Suppressor macrophage treated with lipopolysaccharide for 1 hour (primary cell): Measurements from ENCODE around the gene GJC2.
A peak's percentile ranks its signal among the peaks of the same experiment; 100 is the strongest.

Experiments used
- DNase-seq, 3 donors: peaks; one replicate each; pipeline ENCODE4 v3.0.0-alpha.2; 2020 to 2022

The GJC2 gene

DNA sequence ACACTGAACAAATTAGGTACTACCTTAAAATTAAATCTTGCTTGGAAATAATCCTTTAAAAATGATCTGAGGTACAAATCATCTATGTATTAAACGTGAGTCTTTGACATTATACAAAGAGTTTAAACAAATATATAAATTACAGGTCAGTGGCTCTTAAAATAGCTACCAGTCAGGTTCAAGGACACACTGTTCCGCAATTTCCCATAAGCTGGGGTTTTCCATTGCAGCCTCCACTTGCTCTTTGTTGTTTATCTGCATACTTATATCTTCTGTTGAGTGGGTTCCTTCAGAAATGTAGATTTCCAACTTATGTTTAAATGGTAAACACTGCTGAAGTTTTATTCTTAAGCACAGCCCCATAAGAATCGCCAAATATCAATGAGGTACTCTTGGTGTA, 34.9 kb upstream of the GJC2 start:
- DNase-seq = no peak

DNA sequence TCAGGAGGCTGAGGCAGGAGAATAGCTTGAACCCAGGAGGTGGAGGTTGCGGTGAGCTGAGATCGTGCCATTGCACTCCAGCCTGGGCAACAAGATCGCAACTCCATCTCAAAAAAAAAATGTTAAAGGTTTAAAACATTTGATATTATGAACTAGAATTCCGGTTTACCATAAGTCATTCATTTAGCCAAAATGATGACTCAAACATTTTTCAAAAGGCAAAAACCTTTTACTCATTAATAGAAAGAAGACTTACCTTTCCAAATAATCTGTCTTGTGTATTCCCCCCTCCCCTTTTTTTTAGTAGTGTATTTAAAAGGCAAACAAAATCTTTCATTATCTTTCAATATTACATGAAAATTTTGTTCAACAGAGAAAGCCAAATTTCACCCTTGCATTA, 32.4 kb upstream of the GJC2 start:
- no peak for DNase-seq

DNA sequence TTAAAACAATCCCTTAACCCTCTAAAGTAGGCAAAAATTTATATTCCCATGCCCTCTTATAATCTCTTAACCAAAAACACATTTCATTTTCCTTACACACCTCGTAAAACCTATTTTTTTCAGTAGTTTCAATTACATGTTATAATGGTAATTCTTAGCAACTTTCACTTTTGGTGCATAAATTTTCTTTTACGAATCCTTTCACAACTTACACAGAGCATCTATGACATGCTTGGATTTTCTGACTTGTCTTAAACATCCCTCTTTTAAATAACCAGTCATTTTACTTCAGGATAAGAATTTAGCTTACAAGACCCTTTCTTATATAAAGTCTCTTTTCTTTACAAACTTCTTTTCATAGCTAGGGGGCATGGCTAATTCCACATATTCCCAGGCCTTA, 31.7 kb upstream of the GJC2 start:
- no peak for DNase-seq

DNA sequence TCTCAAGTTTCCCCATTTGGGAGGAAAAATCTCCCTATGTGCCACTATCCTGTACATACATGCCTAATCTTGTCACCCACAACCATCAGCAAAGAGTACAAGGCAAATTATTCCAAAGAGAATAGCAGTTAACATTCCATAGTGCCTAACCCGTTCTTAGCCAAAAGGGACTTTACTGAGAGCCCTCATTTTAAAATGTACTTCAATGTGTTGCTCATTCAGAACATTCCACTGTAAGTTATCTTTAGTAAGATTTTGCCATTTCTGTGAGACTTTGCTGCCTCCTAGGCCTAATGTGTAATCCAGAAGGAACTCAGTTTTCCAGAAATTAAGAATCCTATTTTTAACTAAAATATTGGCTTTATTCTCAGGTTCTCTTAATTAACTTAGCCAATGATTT, 29.4 kb upstream of the GJC2 start:
- DNase-seq = no peak

DNA sequence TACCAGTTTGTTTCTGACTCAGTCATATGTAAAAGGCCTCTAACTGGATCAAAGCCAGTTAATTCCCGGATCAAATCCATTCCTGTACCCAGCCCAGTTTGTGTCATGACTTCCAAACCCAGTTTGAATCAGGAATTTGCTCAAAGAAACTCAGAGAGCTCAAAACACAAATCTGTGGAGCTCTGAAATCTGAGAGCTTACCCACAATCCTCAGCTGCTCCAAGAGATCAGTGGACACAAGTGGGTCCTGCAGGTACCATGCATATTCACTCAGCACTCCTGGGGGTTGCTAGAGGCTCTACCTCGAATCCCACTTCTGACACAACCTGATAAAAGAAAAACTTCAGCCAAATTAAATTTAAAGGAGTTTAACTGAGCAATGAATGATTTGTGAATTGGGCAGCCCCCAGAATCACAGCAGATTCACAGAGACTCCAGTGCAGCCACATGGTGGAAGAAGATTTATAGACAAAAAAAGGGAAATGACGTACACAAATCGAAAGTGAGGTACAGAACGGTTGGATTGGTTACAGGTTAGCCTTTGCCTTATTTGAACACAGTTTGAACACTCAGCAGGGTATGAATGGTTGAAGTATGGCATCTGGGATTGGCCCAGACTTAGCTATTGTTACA, 28.8 kb upstream of the GJC2 start:
- peak in 1 of 3 donors; percentile 45 for DNase-seq

DNA sequence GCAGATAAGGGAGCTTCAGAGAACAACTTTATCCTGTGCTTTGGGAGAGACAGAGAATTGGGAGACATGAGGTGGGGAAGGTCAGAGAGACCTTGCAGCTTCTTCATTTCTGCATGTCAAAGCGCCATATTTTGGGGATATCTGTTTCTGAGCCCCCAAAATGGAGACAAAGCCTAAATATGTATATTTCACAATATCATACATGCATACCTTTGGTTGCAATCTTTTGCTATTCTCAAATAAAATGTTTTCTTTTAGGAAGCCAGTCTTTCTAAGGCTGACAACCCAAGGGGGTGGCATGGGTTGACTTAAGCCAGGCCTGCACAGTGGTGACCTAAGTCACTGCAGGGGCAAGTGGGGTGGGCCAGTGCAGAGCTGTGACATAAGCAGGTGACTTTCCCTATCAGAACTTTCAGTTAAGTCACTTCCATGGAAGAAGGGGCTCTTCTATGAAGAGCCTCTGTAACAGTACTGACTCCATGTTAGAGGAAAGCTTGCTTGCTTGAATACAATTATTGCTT, 26.7 kb upstream of the GJC2 start:
- DNase-seq = no peak

DNA sequence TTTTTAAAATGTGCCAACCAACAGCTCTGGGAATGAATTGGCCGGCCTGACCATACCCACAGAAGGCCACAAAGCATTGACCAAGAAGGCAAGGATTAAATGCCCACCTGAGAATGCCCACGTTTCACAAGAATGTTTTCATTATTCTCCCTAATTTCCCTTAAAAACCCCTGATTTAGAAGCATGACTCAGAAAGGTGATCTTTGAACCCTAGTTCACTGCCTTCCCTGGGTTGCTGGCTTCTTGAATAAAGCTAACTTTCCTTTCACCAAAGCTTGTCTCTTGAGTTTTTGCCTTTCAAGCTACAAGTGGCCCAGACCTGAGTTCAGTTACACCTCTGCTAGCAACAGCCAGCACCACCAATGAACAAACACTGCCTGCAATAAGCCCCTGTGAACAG, 26.2 kb upstream of the GJC2 start:
- no peak for DNase-seq

DNA sequence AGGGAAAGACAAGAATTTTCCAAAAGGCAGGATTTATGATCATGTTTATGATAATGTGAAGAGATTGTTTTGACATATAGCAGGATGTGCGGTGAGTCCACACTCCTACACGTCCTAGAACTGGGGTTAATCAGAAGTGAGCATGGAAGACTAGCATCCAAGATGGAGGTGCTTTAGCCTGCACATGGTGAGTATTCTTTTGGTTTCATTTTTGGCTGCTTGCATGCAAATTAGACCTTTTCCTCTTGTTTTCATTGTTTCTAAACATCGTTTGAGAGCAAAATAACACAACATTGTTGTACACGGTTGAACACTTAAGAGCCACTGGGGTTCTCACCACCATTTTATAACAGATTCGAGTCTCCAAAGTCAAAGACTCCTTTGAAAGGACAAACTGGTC, 24.5 kb upstream of the GJC2 start:
- no peak for DNase-seq

DNA sequence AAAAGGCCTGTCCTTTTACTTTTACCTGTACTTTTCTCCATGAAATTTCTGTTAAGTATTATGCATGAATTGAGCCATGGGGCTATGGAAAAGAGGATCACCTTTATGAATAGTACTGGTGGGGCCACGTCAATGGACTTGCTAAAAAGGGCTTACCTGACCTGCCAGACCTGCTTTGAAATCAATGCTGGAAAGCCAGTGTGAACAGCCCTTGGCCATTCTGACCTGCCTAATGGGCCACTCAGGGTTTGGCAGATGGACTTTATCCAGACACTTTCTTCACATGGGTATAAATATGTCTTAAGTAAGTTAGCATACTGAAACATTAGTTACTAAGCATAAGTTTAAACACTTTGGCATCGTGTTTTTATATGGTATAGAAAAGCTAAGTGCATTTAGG, 18.0 kb upstream of the GJC2 start:
- no peak for DNase-seq

DNA sequence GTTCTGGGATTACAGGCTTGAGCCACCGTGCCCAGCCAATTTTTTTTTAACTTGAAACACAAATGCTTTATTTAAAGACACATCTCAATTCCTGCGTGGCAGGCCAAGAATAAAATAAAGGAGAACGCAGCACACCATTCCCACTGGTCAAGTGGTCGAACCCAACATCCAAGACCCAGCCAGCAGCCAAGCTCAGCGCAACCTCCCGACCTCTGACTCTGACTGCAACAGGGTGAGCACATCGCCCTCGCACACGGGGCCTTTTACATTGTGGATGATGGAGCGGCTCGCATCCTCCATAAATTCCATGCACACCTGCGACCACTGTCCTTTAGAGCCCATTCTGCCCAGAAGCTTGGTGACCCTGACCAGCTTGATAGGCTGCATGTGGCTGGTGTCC, 15.1 kb upstream of the GJC2 start:
- no peak for DNase-seq

DNA sequence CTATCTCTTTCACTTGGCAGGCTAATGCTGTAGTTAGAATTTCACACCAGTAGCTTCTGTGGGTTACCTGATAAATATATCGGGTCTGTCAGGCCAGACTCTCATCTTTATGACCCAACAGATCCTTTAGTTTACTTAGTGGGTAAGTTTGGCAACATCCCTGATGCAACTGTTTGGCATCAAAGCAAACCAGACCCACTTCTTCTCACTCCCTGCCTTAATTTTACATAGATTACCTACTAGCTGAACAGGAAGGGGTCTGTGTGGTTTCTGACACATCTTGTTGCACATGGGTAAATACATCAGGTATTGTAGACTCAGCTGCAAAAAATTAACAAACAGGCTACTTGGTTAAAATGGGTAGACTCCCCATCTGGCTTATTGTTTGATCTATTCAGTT, 12.8 kb upstream of the GJC2 start:
- DNase-seq = no peak

DNA sequence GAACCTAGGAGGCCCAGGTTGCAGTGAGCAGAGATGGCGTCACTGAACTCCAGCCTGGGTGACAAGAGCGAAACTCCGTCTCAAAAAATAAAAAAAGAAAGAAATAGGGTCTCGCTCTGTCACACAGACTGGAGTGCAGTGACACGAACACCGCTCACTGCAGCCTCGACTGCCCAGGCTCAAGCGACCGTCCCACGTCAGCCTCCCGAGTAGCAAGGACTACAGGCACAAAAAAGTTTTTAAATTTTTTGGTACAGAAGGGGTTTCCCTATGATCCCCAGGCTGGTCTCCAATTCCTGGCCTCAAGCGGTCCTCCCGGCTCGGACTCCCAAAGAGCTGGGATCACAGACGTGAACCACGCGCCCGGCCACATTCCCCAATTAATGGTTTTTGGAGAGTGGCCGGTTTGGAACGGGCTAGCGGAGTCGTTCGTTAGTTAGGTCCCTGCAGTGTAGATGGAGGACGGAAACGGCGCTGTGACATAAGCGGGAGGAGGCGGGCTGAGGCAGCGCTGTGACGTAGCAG, 10.3 kb upstream of the GJC2 start:
- peak in 1 of 3 donors; percentile 25 for DNase-seq

DNA sequence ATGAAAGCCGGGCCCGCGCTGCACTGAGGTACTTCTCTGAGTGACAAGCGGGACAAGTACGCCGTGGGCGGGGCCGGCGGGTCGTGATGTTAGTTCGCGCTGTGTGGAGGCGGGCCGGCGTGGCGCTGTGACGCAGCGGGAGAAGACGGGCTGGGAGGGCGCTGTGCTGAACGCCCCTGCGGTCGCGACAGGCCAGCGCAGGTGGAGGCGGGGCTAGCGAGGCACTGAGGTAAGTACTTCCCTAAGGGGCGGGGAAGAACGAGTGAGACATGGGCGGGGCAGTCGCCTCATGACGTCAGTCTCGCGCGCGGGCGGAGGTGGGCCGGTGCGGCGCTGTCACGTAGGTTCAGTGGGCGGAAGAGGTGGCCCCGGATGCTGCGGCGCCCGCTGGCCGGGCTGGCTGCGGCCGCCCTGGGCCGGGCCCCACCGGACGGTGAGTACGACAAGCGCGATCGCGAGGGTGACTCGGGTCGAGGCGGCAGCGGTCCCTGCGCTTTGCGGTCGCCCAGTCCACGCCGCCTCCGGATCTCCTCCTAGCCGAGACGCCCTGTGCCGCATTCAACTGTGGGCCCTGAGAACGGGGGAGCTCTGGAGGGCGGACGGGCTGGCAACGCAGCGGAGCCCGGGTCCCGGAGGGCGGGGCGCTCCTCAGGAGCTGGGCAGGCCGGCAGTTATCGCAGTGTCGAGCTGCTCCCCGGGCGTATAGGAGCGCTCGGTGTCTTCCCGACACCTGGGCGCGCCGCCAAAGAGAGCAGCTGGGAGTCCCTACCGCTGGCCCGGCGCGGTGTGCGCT, 9.6 kb upstream of the GJC2 start, which contains the start of gene GUK1:
Gene GUK1 (plus strand): TSS at position 349 of the 793 bp plus-strand sequence. CDS start 24 bp downstream, at position 373.
- DNase-seq = peak; percentile 99 to 100 (median 100)

DNA sequence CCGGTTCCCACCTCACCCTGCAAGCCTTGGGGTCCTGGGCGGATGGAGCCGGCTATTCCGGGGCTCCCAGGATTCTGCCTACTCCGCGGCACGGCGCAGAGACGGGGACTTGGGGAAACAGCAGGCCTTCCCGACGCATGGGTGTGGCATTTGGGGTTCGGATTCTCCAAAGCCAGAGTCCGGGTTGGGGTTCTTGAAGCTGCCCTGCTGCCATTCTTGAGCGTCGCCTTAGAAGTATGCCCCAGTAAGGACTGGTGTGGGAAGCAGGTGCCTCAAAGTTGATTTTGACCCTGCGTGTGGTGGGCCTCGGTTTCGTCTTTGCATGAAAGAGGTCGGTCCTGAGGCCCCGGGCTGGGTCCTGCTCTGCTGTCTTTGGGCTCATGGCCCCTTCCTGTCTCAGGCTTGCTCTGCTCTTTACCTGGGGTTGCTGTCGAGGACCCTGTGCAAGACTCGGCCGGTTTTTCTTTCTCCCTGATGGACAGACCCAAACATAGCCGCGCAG, 9.0 kb upstream of the GJC2 start:
- DNase-seq = peak in 1 of 3 donors; percentile 29

DNA sequence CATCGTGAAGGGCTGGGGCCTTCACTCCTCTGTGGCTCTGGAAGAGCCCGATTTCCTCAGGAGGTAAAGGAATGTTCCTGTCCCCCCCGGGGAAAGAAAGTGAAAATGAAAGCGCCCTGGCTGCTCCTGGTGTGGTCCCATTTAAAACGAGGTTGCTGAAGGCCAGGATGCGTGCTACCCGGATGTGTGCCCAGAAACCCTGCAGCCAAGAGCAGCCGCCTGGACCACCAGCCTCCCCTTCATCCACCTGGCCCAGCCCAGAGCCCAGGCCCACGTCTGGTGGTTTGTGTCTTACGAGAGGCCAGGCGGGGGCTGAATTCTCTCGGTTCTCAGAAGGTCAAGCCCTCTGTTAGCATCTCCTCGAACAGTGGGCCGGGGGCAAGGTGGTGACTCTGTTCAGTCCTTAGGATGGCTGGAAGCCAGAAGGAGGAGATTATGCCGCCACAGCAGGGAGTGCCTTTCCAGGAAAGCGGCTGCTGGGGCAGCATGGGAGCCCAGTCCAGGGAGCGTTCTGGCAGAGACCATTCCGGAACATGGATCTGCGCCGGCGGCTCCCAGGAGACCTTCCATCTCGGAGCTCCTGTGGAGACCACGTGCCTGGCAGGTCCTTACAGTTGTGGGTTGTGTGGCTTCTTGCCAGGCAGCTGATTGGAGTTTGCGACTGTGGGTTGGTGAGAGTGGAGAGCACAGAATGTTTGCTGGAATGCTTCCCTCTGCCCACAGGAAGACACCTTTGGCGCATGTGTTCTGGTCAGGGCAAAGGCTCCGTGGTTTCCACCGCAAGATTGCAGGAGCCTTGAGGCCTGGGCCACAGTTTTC, 8.3 kb upstream of the GJC2 start:
- peak in 2 of 3 donors; percentile 43 to 50 for DNase-seq

DNA sequence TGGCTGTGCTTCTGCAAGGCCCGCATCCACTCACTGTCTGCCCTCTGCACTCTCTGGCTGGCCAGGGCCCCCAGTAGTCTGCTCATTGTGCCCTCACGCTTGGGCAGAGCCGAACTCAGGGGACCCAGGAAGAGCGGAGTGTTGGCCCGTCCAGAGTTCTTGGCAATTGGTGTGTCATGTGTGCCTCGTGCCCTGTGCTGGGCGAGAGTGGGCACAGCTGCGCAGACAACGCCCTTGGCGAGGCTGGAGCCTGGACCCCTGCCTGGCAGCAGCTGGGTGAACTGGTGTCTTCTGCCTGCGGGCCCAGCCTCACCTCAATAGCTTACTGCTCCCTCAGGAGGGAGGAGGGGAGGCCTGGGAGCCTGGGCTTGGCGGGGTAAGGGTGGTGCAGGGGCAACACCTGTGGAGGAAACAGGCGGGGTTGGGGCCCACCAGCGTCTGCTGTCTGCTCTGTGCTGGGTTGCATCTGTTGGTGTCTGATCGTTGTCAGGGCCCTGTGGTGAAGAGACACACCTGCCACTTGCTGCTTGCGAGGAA, 7.5 kb upstream of the GJC2 start:
- no peak for DNase-seq

DNA sequence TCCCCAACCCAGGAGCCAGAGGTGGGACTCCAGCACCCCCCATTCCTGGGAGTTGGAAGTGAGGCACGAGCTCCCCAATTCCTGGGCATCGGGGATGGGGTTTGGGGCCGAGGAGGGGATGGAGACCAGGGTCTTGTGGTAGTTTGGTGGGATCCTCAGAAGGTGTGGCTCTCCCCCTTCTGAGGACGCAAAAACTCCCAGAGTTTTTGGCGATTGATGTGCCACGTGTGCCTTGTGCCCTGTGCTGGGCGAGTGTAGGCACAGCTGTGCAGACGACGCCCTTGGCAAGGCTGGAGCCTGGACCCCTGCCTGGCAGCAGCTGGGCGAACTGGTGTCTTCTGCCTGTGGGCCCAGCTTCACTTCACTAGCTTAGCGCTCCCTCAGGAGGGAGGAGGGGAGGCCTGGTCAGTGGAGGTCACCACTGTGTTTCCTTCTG, 7.0 kb upstream of the GJC2 start:
- no peak for DNase-seq

DNA sequence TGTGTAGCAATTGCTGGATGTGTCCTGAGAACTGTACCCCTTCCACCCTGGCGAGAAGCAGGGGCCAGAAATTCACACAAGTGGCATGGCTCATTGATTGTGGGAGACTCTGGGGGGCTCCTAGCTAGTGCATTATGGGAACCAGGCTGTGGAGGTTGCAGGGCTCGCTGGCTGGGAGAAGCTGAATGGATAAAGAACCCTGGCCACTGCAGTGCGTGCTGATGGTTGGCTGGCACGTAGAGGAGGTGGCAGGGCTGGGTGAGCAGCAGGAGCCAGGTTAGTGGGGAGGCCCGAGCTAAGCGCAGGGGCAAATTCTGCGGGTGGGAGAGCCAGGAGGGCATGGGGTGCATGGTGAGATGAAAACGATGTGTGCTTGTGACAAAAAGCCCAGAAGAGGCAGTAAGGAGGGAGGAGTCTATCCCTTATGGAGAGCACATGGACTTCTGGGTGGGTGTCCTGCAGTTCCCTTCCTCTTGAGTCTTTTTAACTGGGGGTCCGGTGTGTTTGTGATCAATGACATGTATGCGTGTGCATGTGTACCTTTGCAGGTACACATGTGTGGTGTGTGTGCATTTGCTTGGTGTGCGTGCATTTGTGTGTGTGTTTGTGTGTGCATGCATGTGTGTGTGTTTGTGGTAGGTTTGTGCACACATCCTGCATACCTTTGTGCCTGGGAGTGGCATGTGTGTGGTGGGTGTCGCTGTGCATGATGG, 6.1 kb upstream of the GJC2 start:
- no peak for DNase-seq

DNA sequence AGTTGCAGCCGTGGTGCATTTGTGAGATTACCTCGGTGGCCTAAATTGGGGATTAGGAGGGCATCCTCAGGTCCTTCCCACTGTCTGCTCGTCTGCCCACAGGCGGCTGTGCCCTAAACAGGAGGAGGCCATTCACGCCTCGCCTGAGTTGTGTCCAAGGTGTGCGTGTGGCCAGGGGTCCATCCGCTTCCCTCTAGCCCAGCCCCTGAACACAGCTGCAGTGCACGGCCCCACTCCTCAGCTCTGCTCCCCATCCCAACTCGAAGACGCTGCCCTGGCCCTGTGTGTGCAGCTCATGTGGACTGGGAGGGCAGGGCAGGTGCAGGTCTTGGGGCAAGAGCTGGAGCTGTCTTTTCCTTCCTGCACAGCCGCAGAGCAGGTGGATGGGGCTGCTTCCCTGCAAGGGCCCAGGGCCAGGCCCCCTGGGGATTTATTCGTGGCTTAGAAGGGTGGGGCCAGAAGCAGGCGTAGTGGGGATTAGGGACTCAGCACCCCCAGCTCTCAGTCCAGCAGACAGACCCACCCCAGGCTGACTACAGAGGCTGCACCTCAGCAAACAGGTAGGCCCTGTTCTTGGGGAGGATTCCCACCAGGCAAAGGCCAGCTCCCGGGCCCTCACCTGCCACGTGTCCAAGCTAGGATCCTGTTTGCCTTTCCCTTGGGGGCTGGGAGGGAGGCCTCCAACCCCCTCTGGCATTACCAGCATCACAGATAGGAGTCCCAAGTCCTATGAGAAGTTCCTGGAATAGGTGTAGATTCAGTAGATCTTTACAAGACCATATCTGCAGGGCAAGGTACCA, 5.3 kb upstream of the GJC2 start:
- no peak for DNase-seq

DNA sequence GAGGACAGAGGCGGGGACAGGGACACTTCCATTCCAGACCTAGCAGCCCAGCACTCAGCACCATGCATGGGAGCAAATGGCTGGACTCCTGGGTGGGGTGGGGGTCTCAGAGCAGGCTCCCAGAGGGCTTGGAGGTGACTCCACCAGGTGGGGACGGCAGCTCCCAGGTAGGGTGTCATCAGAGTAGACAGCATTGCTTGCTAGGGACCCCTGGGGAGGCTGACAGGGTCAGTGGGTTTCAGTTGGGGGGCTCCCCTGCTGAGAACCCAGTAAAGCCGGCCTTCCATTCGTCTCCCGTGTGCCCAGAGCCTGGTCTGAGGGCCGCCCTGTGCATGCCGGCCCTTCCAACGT, 4.8 kb upstream of the GJC2 start:
- no peak for DNase-seq
